DOHH2 (cell line): ENCODE measurements around the gene MARK4.

ENCODE experiments used
- H3F3A ChIP-seq: fragments of 200-600 bp; sonication (generic), shearing (Covaris generic); 2 replicates; pipeline ENCODE4 v1.6.0; 2016; ENCODE audit warnings: antibody characterized with exemption, mild to moderate bottlenecking; ENCODE audit not compliant: control insufficient read depth, insufficient read depth
- H3K27ac ChIP-seq: fragments of 200-600 bp; sonication (generic); 2 replicates; pipeline ENCODE4 v1.5.1; 2014; ENCODE audit warnings: low read depth, mild to moderate bottlenecking, low read length, moderate library complexity
- H3K27me3 ChIP-seq: fragments of 200-600 bp; sonication (generic); 2 replicates; pipeline ENCODE4 v1.6.1; 2014; ENCODE audit warnings: mild to moderate bottlenecking, low read length, mixed read lengths; ENCODE audit not compliant: control insufficient read depth
- H3K36me3 ChIP-seq: fragments of 200-600 bp; sonication (generic); 2 replicates; pipeline ENCODE4 v1.6.1; 2014; ENCODE audit warnings: mild to moderate bottlenecking, low read length, moderate library complexity, mixed read lengths; ENCODE audit not compliant: control insufficient read depth
- H3K4me1 ChIP-seq: fragments of 200-600 bp; sonication (generic); 2 replicates; pipeline ENCODE4 v1.6.1; 2014; ENCODE audit warnings: mild to moderate bottlenecking, low read length, mixed read lengths; ENCODE audit not compliant: control insufficient read depth
- H3K4me2 ChIP-seq: fragments of 200-600 bp; sonication (generic); 2 replicates; pipeline ENCODE4 v1.6.0; 2014; ENCODE audit warnings: mild to moderate bottlenecking, low read length, moderate library complexity
- H3K4me3 ChIP-seq: fragments of 200-600 bp; sonication (generic); 2 replicates; pipeline ENCODE4 v1.5.1; 2014; ENCODE audit warnings: mild to moderate bottlenecking, low read length, mixed read lengths
- H3K79me2 ChIP-seq: fragments of 200-600 bp; sonication (generic); 2 replicates; pipeline ENCODE4 v1.6.1; 2014; ENCODE audit warnings: mild to moderate bottlenecking, low read length, mixed read lengths; ENCODE audit not compliant: control insufficient read depth
- H3K9me2 ChIP-seq: fragments of 200-600 bp; sonication (generic); replicated peaks from 2 replicates; pipeline ENCODE4 v1.6.1; 2014; ENCODE audit warnings: mild to moderate bottlenecking, low read length, mixed read lengths; ENCODE audit not compliant: control insufficient read depth
- H3K9me3 ChIP-seq: fragments of 200-600 bp; sonication (generic); 2 replicates; pipeline ENCODE4 v1.6.1; 2014; ENCODE audit warnings: antibody characterized with exemption, low read length, mixed read lengths; ENCODE audit not compliant: control insufficient read depth, insufficient read depth
- H4K20me1 ChIP-seq: fragments of 200-600 bp; sonication (generic); 2 replicates; pipeline ENCODE4 v1.6.0; 2014; ENCODE audit warnings: low read depth, mild to moderate bottlenecking, antibody characterized with exemption, low read length, moderate library complexity; ENCODE audit not compliant: control insufficient read depth, insufficient read depth
- EZH2phosphoT487 ChIP-seq: fragments of 200-600 bp; sonication (generic); IDR thresholded peaks from 2 replicates; pipeline ENCODE4 v1.6.1; 2017; ENCODE audit warnings: borderline replicate concordance, mild to moderate bottlenecking, antibody characterized with exemption, low read length, moderate library complexity, mixed read lengths
- TF ChIP-seq, protein P1 (sequence below): fragments of 200-600 bp; sonication (generic); IDR thresholded peaks from one replicate; pipeline ENCODE4 v1.5.1; 2014; ENCODE audit warnings: antibody characterized with exemption, mild to moderate bottlenecking, low read depth, low read length; ENCODE audit not compliant: poor library complexity, severe bottlenecking

The MARK4 gene

DNA sequence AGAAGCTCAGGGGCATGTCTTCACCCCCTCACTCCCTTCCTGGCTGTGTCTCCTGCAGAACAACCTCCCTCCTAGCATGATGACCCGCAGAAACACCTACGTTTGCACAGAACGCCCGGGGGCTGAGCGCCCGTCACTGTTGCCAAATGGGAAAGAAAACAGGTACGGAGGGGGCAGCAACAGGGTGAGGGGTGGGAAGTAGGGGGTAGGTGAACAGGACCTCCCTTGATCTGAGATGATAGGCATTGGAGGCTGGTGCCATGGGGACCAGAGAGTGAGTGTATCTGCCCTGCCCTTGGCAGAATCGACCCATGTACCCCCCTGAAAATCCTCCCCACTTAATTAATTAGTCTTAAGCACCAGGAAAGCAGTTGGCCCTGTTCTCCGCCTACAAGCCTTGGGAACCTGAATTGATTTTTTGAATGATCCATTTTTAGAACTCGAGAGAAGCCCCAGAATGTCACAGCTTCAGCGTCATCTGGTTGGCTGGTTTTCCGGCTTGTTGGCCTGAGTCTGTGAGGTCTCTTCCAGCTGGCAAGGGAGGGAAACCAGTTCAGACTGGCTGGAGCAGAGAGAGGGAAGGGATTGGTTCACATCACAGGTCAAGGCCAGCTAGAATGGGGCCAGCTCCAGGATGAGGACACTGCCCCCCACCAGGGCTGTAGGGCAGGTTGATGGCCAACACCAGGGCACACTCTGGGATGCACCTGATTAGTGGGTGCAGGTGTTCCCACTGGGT is 43.4 kb downstream of the MARK4 start:
- H3K36me3 ChIP-seq = no peaks in the 10 kb centered on the region
- H3K4me3 ChIP-seq = no peak overlapping the region
- H3K9me3 ChIP-seq = no peaks in the 10 kb centered on the region
- no peaks in the 10 kb centered on the region for H4K20me1 ChIP-seq
- H3K27ac ChIP-seq = no peak overlapping the region
- H3K4me1 ChIP-seq = no peaks in the 10 kb centered on the region
- no peaks in the 10 kb centered on the region for H3K27me3 ChIP-seq
- no peak overlapping the region for H3K4me2 ChIP-seq
- no peaks in the 10 kb centered on the region for H3K9me2 ChIP-seq
- no peak for TF ChIP-seq EZH2phosphoT487
- TF ChIP-seq, protein P1, sequence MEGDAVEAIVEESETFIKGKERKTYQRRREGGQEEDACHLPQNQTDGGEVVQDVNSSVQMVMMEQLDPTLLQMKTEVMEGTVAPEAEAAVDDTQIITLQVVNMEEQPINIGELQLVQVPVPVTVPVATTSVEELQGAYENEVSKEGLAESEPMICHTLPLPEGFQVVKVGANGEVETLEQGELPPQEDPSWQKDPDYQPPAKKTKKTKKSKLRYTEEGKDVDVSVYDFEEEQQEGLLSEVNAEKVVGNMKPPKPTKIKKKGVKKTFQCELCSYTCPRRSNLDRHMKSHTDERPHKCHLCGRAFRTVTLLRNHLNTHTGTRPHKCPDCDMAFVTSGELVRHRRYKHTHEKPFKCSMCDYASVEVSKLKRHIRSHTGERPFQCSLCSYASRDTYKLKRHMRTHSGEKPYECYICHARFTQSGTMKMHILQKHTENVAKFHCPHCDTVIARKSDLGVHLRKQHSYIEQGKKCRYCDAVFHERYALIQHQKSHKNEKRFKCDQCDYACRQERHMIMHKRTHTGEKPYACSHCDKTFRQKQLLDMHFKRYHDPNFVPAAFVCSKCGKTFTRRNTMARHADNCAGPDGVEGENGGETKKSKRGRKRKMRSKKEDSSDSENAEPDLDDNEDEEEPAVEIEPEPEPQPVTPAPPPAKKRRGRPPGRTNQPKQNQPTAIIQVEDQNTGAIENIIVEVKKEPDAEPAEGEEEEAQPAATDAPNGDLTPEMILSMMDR = no peak
- H3F3A ChIP-seq = no peaks in the 10 kb centered on the region
- no peaks in the 10 kb centered on the region for H3K79me2 ChIP-seq

DNA sequence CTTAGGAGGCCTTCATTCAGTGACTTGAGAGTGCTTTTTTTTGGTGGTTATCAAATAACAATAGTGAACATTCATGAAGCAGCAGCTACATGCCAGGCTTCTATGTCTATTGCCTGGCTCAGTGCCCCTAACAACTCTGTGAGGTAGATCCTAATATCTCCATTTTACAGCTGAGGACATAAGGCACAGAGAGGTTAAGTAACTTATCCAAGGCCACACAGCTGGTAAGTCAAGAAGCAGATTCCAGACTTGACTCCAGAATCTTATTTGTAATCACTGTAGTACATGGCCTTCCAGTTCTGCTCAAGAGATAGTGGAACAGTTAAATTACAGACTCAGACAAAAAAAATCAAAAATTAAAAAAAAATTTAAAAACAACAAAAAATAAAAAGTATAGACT is 44.8 kb downstream of the MARK4 start:
- Histone ChIP-seq H3K4me1 (no peaks in the 10 kb centered on the region), H3K27ac (no peak overlapping the region), H3K9me2 (no peaks in the 10 kb centered on the region), H3K4me2 (no peak overlapping the region), H3K4me3 (no peak overlapping the region), H3K27me3 (no peaks in the 10 kb centered on the region), H3K79me2 (no peaks in the 10 kb centered on the region), H3K36me3 (no peaks in the 10 kb centered on the region), H4K20me1 (no peaks in the 10 kb centered on the region), H3K9me3 (no peaks in the 10 kb centered on the region), H3F3A (no peaks in the 10 kb centered on the region)
- no peak for TF ChIP-seq EZH2phosphoT487
- TF ChIP-seq, protein P1 = no peak

GRCh38 chr19:45296355-45296754 is 45.3 kb downstream of the MARK4 start:
- Histone ChIP-seq H3K4me3 (no peak overlapping the region), H3K27ac (no peak overlapping the region), H3K9me2 (no peaks in the 10 kb centered on the region), H4K20me1 (no peaks in the 10 kb centered on the region), H3K79me2 (no peaks in the 10 kb centered on the region), H3K4me2 (no peak overlapping the region), H3K27me3 (no peaks in the 10 kb centered on the region), H3K9me3 (no peaks in the 10 kb centered on the region), H3K36me3 (no peaks in the 10 kb centered on the region), H3K4me1 (no peaks in the 10 kb centered on the region), H3F3A (no peaks in the 10 kb centered on the region)
- TF ChIP-seq, protein P1 = no peak
- no peak for TF ChIP-seq EZH2phosphoT487
